Stimulated activated CD4-positive, alpha-beta T cell treated with anti-CD3 and anti-CD28 coated beads, TNF-alpha, amount 100 ng/mL, for 48 hours (primary cell): ENCODE measurements around the gene ZNF385D.

Source experiments
- DNase-seq, 3 donors: peaks; one replicate each; pipeline ENCODE4 v3.0.0-alpha.2; 2020; ENCODE audit warnings: low read depth in 3 of 3

The ZNF385D gene

GRCh38 chr3:21750080-21750696, 822 bp downstream of the ZNF385D start:
- DNase-seq = no peak

GRCh38 chr3:21747966-21748555, 2.9 kb downstream of the ZNF385D start:
- no peak for DNase-seq

- DNase-seq = no peak
Measured at GRCh38 chr3:21747376-21747775, 3.6 kb downstream of the ZNF385D start.

- no peak for DNase-seq
Measured at GRCh38 chr3:21745966-21746365, 5.0 kb downstream of the ZNF385D start.

GRCh38 chr3:21744793-21745192, 6.2 kb downstream of the ZNF385D start:
- DNase-seq = no peak

GRCh38 chr3:21738935-21739702, 11.9 kb downstream of the ZNF385D start:
- no peak for DNase-seq

- DNase-seq = no peak
Measured at GRCh38 chr3:21738283-21738682, 12.7 kb downstream of the ZNF385D start.

GRCh38 chr3:21734746-21735145, 16.3 kb downstream of the ZNF385D start:
- DNase-seq = no peak

- DNase-seq = no peak
Measured at GRCh38 chr3:21729888-21730459, 21.0 kb downstream of the ZNF385D start.

GRCh38 chr3:21729331-21729730, 21.7 kb downstream of the ZNF385D start:
- DNase-seq = no peak

GRCh38 chr3:21722768-21723167, 28.2 kb downstream of the ZNF385D start:
- no peak for DNase-seq

- no peak for DNase-seq
Measured at GRCh38 chr3:21722301-21722700, 28.7 kb downstream of the ZNF385D start.

- no peak for DNase-seq
Measured at GRCh38 chr3:21718943-21719591, 31.9 kb downstream of the ZNF385D start.

- no peak for DNase-seq
Measured at GRCh38 chr3:21718161-21718765, 32.7 kb downstream of the ZNF385D start.

GRCh38 chr3:21715662-21716061, 35.3 kb downstream of the ZNF385D start:
- no peak for DNase-seq

- DNase-seq = no peak
Measured at GRCh38 chr3:21705769-21706168, 45.2 kb downstream of the ZNF385D start.

- no peak for DNase-seq
Measured at GRCh38 chr3:21704796-21705195, 46.2 kb downstream of the ZNF385D start.

GRCh38 chr3:21703291-21703690, 47.7 kb downstream of the ZNF385D start:
- DNase-seq = no peak

GRCh38 chr3:21697707-21698106, 53.3 kb downstream of the ZNF385D start:
- DNase-seq = no peak

GRCh38 chr3:21694506-21694905, 56.5 kb downstream of the ZNF385D start:
- no peak for DNase-seq

- no peak for DNase-seq
Measured at GRCh38 chr3:21691036-21691435, 60.0 kb downstream of the ZNF385D start.

GRCh38 chr3:21682206-21682605, 68.8 kb downstream of the ZNF385D start:
- DNase-seq = no peak
